ENCODE measurements around the gene FBXO10.

DNA sequence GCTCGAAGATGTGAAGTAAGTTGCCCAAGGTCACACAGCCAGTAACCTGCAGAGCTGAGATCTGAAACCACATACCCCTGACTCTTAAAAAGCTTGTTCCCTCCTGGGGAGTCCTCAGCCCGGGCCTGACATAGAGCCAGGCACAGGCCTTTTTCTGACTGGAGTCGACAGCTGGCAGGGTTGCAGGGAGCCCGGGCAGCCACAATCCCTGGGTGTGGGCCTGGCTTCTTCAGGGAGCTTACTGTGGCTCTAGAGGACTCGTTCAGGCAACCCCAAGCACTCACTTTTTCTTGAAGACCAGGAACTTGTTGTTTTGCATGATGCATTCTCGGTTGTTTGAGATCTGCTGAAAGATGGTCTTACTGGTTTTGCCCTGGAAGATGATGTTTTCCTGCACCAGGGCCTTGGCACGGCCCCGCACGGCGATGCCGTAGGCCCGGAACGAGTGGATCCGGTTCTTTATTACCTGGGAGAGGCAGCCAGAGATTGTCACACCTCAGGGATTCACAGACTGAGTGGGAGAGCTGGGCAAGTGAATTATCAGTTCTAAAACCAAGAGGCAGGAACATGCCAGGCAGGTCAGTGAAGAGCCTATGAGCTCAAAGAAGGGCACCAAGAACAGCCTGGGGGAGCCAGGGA lies 60.4 kb downstream of the FBXO10 start:
- TF ChIP-seq CTCF (IDR thresholded peaks at IDR 0.05; ENCODE audit: low read length) (no peak), EZH2 (optimal IDR thresholded peaks at IDR 0.05; ENCODE audit: low read depth, low read length) (no peak)
